ENCODE data around the gene TSC1. TPM values are rescaled to one million over a fixed set of nuclear protein-coding genes. Genes with fewer than 3 reads are reported as not detected.

Gene TSC1
- total and polyA plus RNA-seq, 2 donors from 2014 or later: 13.1 to 45.4 TPM

GRCh38 chr9:132846109-132846917 is 98.1 kb downstream of the TSC1 start:
- Histone ChIP-seq H3K9me3 (ENCODE audit: control insufficient read depth in 2 of 3, insufficient read depth in 1 of 3, low read length in 3 of 3) (no peaks in the 10 kb centered on the region), H3K4me3 (ENCODE audit: low read length in 3 of 3) (no peak overlapping the region), H3K27me3 (ENCODE audit: control insufficient read depth, insufficient read depth, low read length) (no peaks in the 10 kb centered on the region), H3K27ac (ENCODE audit: low read depth in 2 of 2, low read length in 2 of 2) (no peak overlapping the region), H3K9ac (ENCODE audit: low read length in 3 of 3) (no peak overlapping the region), H3K4me1 (ENCODE audit: control insufficient read depth in 2 of 3, insufficient read depth in 2 of 3, low read depth in 1 of 3, low read length in 3 of 3) (no peaks in the 10 kb centered on the region), H3K36me3 (ENCODE audit: control insufficient read depth in 2 of 3, insufficient read depth in 3 of 3, low read length in 3 of 3) (no peaks in the 10 kb centered on the region)
- intact Hi-C loops (cut with DNase I): no loop called here
- TF ChIP-seq CTCF (IDR thresholded peaks at IDR 0.05; ENCODE audit: borderline replicate concordance, extremely low read depth, insufficient read depth): no peak
- FAIRE-seq (no peak), DNase-seq (no peak)

- Histone ChIP-seq H3K27ac (ENCODE audit: low read depth in 2 of 2, low read length in 2 of 2) (no peak overlapping the region), H3K4me3 (ENCODE audit: low read length in 3 of 3) (no peak overlapping the region), H3K27me3 (ENCODE audit: control insufficient read depth, insufficient read depth, low read length) (no peaks in the 10 kb centered on the region), H3K4me1 (ENCODE audit: control insufficient read depth in 2 of 3, insufficient read depth in 2 of 3, low read depth in 1 of 3, low read length in 3 of 3) (no peaks in the 10 kb centered on the region), H3K36me3 (ENCODE audit: control insufficient read depth in 2 of 3, insufficient read depth in 3 of 3, low read length in 3 of 3) (no peaks in the 10 kb centered on the region), H3K9ac (ENCODE audit: low read length in 3 of 3) (no peak overlapping the region), H3K9me3 (ENCODE audit: control insufficient read depth in 2 of 3, insufficient read depth in 1 of 3, low read length in 3 of 3) (no peaks in the 10 kb centered on the region)
- DNase-seq: no peak
- intact Hi-C loops (cut with DNase I): no loop called here
- TF ChIP-seq CTCF (IDR thresholded peaks at IDR 0.05; ENCODE audit: borderline replicate concordance, extremely low read depth, insufficient read depth): no peak
- FAIRE-seq: no peak
These were observed 102.0 kb downstream of the TSC1 start for GRCh38 chr9:132842124-132843044.

Small RNA genes lying within 50 kb of the gene (microRNA-seq; reads per million reads assigned to microRNA genes)
- gene MIR548AW: 3.7 reads per million, percentile 3 among the genes with 10 or more reads in this experiment

Other genes with a start within 250 kb of the TSC1 start
- gene AK8, start 66.3 kb downstream of the TSC1 start, total RNA-seq: 6.3 TPM
- gene AK8, start 66.3 kb downstream of the TSC1 start, polyA plus RNA-seq (ENCODE audit: insufficient read depth, low read depth, low replicate concordance): 6.2 TPM
- 8.7 TPM for gene SPACA9, start 65.7 kb downstream of the TSC1 start, total RNA-seq
- 17.1 TPM for gene SPACA9, start 65.7 kb downstream of the TSC1 start, polyA plus RNA-seq (ENCODE audit: insufficient read depth, low read depth, low replicate concordance)
- gene GFI1B, start 34.1 kb upstream of the TSC1 start, total RNA-seq: 0.28 TPM
- gene GFI1B, start 34.1 kb upstream of the TSC1 start, polyA plus RNA-seq (ENCODE audit: insufficient read depth, low read depth, low replicate concordance): not detected
- 47.7 TPM for gene GTF3C5, start 86.4 kb upstream of the TSC1 start, total RNA-seq
- gene GTF3C5, start 86.4 kb upstream of the TSC1 start, polyA plus RNA-seq (ENCODE audit: insufficient read depth, low read depth, low replicate concordance): 38.0 TPM
- 1.0 TPM for gene CEL, start 117.4 kb upstream of the TSC1 start, total RNA-seq
- 16.7 TPM for gene CEL, start 117.4 kb upstream of the TSC1 start, polyA plus RNA-seq (ENCODE audit: insufficient read depth, low read depth, low replicate concordance)
- 43.3 TPM for gene RALGDS, start 176.6 kb upstream of the TSC1 start, total RNA-seq
- gene RALGDS, start 176.6 kb upstream of the TSC1 start, polyA plus RNA-seq (ENCODE audit: insufficient read depth, low read depth, low replicate concordance): 13.0 TPM
- gene GBGT1, start 219.3 kb upstream of the TSC1 start, total RNA-seq: 21.6 TPM
- 7.9 TPM for gene GBGT1, start 219.3 kb upstream of the TSC1 start, polyA plus RNA-seq (ENCODE audit: insufficient read depth, low read depth, low replicate concordance)